Stimulated activated CD4-positive, alpha-beta T cell treated with anti-CD3 and anti-CD28 coated beads, Interleukin-12 subunit alpha, Interleukin-12 subunit beta, amount 100 ng/mL, for 48 hours (primary cell): ENCODE results near the gene LMTK2.
"Not testable (repeated sequence)": the region's sequence is repeated elsewhere in the genome, so short reads cannot be mapped to it uniquely, and the experiment has no call there.

ENCODE experiments used
- DNase-seq, 3 donors: peaks; one replicate each; pipeline ENCODE4 v3.0.0-alpha.2; 2020; ENCODE audit warnings: low read depth in 2 of 3, low spot score in 1 of 3

Gene LMTK2

DNA sequence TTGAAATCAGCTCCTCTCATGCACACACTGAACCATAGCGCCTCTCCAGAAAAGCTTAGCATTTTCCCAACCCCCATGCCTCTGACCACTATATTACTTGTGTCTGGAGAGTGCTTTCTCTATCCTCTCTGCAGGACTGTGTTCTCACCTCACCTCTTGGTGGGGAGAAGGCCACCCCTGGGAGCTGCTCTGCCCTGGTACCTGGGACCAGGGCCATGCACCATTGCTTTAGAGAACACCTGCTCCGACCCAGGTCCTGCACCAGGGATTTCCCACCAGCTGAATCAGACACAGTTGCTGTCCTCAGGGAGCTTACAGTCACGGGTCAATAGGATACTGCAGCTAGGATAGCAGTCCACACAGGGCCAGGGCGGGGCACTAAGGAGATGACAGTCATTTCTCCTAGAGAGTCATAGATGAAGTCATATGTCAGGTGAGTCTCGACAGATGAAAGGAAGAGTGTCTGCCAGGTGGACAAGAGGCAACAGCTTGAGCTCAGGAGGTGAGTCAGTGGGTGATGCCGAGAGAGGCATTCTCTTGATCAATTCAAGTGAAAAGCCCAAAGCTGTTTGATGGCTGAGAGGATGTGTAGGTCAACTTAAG is 619 bp upstream of the LMTK2 start:
- peak in 1 of 3 donors; percentile 3 for DNase-seq

DNA sequence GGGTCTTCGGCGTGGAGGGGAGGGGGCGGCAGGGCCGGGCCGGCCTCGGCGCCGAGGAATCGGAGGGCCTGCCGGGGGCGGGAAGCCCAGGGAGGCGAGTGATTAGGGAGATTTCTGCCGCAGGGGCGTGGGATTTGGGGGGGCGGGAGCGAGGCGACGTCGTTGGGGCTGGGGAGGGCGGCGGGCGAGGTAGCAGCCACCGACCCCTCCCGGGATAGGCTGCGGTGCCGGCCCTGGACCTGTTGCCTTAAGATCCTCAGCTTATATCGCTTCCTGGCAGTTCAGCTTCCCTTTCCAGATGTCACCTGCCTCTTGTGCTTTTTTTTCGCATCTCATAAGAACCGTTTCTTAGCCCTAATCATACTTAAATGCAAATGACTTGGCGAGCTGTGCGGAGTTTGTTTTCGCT is 655 bp downstream of the LMTK2 start:
- DNase-seq: peak in 1 of 3 donors; percentile 9

DNA sequence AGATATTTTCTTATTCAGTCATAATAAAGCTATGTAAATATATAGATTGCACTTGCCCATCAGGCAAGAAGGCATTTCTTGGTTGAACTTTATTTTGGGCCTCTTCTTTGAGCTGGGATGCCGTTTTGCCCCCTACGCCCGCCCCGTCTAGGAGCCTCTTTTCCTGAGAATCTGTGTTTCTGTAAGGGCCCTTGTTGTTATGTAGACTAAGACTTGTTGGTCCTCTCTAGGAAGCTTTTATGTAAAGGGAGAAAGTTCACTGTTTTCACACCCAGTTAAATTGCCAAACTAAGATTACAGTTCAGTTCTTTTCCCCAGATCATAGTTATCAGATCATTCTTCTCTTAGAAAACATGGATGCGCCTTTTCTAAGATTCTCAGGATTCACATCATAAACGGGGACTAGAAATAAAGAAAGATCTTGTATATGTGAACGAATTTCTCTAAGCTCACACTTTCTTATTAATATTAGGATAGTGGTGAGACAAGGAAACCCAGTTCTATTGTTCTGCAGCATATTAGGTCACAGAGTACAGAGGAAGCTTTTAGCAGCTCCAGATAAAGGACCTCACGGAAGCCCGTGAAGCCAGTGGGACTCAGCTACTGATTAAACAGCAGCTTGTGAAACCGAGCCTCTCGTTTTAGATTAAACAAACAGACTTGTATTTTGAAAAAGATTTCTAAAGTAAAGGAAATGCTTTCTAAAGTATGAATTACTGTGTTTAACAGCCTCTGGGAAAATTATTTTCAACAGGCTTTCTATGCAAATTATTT is 3.8 kb downstream of the LMTK2 start:
- DNase-seq: no peak

DNA sequence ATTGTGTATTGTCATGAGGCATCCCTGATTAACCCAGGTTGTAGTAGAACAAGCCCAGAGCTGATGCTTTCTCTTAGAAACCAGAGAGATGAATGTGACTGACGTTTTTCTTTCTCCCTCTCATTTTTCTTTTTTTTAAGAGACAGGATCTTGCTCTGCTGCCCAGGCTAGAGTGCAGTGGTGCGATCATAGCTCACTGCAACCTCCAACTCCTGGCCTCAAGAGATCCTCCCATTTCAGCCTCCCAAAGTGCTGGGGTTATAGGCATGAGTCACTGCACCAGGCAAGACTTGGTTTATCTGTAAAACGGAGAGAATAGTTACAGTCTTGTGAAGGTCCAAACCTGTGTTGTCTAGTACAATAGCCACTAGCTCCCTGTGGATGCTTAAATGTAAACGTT is 5.4 kb downstream of the LMTK2 start:
- no peak for DNase-seq

DNA sequence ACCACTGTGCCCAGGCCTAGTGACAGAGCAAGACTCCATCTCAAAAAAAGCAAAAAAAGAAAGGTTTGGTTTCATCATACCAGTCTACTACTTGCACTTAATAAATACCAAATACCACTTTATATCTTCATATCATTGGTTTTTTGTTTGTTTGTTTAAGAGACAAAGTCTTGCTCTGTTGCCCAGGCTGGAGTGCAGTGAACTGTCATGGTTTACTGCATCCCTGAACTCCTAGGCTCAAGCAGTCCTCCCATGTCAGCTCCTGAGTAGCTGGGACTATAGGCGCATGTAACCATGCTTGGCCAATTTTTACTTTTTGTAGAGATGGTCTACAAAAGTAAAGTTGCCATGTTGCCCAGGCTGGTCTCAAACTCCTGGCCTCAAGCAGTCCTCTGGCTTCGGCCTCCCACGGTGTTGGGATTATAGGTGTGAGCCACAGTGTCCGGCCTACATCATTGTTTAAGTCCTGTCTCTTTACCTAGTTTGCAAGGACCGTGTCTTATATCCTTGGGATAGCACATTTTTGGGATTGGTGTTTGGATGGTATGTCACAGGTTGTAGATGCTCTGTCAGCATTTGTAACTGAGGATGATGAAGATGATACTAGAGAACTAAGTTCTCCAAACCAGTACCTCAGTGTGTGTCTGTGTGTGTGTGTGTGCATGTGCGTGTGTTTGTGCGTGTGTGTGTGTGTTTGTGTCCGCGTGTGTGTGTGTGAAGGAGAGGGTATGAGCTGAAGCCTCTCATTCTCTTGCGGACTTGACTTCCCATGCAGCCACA is 9.3 kb downstream of the LMTK2 start:
- no peak for DNase-seq

DNA sequence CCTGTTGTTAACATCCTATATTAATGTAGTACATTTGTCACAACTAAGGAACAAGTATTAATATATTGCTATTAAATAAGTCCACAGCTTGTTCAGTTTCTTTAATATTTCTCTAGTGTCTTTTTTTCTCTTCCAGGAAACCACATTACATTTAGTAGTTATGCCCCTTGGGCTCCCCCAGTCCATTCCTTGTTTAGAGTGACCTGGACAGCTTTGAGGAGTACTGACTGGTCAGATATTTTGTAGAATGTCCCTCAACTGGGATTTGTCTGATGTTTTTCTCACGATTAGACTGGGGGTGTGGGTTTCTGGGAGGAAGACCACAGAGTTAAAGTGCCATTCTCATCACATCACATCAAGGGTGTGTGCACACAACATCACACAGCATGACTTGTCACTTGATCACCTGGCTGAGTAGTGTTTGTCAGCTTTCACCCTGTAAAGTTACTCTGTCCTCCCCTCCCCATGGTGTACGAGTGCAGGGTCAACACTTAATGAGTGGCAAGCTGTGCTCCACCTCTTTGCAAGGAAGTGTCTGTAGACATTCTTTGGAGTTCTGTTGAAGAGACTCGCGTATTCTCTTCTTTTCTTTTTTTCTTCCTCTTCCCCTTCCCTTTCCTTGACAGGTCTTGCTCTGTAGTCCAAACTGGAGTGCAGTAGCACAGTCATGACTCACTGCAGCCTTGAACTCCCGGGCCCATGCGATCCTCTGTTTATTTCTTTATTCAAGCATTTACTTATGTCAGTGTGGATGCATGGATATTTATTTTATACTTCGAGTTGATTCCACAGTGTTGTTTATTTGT is 10.2 kb downstream of the LMTK2 start:
- DNase-seq: no peak

DNA sequence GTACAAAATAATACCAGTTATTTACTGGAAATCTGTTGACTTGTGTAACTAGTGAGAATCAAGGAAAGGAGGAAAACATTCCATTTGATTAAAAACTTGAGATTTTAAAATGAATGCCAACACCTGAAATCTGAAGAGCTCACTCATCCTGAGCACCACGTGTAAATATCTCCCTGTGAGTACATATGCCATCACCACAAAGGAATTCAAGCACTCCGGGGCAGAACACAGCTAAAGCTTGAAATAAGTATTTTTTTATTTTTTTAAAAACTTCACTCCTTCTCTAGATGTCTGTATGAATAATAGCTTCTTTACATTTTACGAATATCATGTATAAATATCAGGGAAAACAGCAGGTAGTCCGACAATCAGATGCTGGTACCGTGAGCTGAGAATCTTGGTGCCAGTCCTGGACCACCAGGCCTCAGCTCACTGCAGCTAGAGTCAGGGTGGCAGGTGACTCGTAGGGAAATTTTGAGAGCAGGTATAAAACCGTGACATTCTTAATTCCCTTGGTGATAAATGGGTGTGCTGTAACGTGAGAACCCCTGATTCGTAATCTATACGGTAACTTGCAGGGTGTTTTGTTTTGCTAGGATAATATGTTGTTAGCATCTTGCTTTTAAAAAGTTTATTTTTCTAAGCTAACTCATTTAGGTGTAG is 12.7 kb downstream of the LMTK2 start:
- no peak for DNase-seq

DNA sequence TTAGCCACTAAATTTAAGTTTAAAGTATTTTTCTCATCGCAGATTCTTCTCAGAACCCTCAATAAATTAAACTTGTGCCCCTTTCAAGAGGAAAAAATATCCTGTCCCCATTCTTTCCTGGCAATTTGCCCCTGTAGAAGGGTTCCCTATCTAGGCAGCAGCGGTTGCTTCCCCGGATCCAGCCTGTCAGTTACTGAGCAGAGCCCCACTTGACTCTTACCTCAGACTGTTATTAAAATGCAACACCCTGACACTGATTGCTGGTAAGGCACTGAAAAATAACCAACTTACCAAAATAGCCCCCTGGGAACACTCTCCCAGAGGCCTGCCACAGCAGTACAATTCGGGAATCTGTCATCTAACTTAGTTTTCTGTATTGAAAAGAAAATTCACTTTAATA is 13.9 kb downstream of the LMTK2 start:
- no peak for DNase-seq

DNA sequence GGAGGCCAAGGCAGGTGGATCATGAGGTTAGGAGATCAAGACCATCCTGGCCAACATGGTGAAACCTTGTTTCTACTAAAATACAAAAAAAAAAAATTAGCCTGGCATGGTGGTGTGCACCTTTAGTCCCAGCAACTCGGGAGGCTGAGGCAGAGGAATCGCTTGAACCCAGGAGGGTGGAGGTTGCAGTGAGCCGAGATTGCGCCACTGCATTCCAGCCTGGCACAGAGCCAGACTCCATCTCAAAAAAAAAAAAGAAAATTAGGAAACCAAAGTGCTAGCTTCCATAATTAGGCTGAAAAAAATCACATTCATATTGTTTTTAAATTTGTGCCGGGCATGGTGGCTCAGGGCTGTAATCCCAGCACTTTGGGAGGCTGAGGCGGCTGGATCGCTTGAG is 14.7 kb downstream of the LMTK2 start:
- not testable (repeated sequence) for DNase-seq

DNA sequence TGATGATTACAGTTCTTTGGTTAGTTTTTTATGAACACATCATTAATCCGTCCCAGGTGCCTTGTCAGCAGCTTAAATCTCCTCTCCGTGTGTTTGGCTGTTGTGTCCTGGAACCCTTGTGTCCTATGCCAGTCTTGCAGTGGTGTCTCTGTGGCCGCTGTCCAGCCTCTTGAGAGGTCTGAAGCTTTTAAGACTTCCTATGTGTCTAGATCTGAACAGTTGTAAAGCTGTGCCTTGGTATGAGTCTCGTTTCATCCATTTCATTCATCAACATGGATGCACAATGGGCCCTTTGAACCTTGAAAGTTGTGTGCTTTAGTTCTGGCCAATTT is 16.7 kb downstream of the LMTK2 start:
- DNase-seq: no peak

DNA sequence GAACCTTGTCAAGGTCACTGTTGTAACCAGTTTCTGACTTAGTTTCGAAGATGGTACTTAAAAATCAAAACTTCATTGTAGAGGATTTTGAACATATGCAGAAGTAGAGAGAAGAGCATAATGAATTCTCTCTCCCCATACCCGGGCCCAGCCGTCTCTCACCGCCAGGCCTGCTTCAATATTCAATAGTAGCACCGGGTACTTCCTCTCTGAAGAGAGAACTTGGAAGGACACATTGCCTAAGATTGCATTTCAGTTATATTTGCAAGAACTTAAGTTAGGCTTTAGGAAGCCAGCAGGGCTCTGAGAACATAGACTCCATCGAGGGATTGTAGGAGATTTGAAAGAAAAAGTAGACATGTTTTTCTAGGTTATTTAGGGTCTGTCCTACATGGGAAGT is 19.1 kb downstream of the LMTK2 start:
- no peak for DNase-seq

DNA sequence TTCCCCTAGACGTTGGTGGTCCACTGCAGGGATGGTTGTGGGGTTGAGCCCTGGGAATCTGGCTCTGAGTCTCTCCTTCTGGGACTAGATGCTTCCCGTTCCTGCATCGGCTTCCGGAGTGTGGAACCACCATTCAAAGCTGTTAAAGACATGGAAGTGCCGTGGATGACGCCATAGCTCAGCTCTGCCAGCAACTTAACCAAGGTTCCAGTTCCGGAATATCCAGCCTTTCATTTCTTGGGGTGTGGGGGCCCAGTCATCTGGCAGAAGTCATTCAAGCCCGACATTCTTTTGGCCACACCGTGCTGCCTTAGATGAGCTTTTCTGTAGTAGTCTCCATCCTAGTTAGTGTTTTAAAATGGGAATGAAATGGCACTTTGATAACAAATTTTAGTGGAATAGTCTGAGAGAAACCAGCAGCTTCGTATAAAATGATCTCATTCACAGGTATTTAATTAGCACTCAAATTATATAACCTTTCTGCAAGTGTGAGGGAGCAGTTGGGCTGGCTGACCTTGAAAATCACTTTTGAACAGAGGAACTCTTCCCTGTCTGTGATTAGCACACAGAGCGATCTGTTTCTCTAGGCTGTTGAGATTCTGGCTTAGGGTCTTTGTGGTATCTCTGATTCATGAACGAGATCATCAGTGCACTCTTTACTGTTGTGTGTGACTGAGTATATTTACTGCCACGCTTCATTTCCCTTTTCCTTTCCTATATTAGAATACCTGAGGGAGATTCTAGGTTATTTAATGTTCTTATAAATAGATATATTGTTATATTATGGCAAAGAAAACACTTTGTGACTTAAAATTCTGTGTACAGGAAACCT is 19.9 kb downstream of the LMTK2 start:
- no peak for DNase-seq

DNA sequence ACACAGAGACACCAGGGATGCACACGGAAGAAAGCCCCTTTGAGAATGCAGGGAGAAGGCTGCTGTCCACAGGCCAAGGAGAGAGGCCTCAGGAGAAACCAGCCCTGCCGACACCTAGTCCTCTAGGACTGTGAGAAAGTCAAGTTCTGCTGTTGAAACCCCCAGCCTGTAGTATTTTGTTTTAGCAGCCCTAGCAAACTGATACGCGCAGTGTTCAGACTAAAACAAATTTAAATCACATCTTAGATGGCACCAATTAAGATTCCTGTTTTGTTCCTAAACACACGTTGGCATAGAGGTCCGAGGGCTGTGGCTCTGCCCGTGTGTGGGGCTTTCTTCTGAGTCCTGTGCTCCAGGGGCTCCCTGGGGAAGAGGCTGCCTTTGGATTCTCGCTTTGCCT is 21.7 kb downstream of the LMTK2 start:
- no peak for DNase-seq

DNA sequence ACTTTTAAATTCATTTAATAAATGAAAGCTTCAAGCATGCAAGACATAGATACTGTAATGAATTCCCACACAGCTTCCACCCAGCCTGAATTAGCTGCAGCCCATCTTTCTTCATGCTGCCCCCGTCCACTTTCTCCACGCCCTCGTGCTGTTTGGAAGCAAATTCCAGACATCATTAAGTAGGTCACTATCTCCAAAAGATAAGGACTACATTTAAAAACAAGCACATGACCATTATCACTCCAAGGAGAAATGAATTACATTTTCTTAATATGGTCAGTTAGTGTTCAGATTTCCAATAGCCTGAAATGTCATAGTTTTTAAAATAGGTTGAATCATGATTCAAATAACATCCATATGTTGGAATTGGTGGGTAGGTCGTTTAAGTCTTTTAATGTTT is 24.3 kb downstream of the LMTK2 start:
- DNase-seq: no peak

DNA sequence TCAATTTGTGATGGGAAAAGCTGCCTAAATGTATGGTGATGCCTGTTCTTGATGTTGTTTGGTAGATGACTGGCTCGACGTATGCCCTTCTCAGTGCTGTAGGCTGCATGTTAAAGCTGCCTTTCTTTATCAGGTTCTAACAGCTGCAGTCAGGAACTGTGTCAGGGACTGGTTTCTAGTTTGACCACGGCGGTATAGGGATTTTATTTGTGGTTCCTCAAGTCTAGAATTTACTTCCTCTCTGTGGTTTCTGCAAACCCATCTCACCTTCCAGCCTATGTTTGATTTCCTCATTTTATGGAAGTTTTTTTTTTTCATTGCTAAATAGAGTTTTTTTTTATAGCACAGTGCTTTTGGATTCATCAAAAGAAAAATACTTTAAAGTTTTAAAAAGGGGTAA is 26.5 kb downstream of the LMTK2 start:
- no peak for DNase-seq

DNA sequence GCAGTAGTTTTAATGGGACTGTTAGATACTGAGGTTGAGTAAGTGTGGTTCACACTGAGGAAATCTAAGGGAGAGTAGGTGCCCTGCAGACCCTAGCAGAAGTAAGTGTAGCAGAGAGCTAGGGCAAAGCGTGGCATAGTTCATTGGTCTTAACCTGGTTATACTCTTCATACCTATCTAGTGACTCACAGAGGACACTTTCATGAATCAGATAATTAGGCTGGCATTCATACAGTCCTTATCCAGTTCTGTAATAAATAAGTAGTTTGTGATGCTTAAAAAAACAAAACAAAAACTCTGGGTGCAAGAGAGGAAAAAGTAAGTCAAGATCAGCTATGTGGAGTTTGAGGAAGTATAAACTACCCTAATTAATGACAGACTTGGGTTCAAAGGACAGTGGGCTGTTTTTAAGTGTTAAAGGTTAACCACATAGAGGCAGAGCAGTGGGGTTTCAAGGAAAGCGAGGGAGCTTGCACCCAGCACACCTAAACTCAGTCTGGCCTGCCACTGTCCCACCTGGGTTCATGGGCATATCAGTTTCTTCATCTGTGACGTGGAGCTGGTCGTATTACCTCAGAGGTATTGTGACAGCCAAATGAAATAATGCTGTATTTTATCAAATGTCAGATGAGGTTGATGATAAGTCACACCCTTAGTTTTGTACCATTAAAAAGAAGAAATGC is 27.1 kb downstream of the LMTK2 start:
- DNase-seq: no peak

DNA sequence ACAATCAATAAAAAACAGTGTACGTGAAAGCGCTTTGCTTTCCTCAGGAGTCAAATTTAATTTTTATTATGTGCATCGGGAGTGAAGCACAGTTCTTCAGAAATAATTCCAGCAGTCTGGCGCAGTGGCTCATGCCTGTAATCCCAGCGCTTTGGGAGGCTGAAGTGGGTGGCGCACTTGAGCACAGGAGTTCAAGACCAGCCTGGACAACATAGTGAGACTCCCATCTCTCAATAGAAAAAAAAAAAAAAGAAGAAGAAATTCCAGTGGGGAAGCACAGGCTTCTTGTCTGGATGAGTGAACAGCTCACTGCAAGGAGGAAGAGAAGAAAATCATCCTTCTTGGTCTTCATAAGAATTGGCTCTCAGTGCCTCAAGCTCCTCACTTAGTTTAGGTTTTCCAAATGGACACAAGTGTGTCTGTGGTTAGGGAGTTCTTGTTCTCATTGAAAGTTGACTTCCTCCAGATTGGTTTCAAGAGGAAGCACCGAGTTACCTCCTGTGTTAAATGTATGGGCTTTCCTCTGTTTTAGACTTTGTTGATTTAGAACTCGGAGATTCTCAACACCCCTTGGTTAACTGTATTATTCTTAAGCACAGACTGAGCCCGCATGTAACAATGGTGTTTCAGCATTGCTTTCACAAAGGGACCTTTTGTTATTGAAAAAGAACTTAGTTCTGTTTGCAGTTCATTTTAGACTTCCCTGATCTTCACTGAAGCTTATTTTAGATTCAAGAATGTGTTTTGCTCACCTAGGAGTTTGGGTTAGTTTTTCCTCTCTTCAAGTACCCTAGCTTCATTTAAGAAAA is 28.0 kb downstream of the LMTK2 start:
- no peak for DNase-seq

DNA sequence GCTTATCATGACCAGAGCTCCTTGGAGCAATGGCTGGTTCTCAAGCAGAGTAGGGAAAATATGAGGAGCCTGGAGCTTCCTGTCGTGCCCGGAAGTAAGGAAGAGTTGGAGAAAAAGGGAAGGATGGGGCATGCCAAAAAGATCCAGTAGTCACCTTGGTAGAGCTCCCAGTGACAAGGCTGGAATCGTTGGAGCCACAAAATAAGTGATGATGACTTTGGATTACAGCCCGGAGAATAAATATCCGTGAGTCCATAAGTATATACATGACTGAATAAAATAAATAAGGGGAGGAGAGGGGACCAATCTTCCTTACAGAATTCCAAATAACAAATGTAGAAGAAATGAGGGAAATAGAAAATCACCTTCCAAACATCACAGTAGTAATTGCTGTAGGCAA is 29.3 kb downstream of the LMTK2 start:
- no peak for DNase-seq

DNA sequence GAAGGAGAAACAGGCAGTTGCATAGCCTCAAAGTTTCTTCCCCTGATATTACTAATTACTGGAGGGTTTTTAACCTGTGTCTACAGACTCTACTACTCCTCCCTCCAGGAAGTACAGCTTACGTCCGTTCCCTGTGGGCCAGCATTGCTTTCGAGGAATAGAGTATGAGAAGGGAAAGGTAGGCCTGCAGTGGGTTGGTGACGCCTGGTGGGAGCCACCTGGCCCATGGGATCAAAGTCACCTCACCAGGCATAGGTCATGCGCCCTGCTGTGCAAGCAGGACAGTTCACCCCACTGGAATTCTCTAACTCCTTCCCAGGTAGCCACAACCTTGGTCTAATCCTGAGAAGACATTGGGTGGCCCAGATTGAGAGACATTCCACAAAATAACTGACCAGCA is 29.8 kb downstream of the LMTK2 start:
- no peak for DNase-seq
